ENCODE data around the gene HOXD13. TPM values are rescaled to one million over a fixed set of nuclear protein-coding genes. Genes with fewer than 3 reads are reported as not detected.
A peak's percentile ranks its signal among the peaks of the same experiment; 100 is the strongest.

HOXD13 gene
- total RNA-seq, 1 donor from 2014 or later, result not detected

DNA sequence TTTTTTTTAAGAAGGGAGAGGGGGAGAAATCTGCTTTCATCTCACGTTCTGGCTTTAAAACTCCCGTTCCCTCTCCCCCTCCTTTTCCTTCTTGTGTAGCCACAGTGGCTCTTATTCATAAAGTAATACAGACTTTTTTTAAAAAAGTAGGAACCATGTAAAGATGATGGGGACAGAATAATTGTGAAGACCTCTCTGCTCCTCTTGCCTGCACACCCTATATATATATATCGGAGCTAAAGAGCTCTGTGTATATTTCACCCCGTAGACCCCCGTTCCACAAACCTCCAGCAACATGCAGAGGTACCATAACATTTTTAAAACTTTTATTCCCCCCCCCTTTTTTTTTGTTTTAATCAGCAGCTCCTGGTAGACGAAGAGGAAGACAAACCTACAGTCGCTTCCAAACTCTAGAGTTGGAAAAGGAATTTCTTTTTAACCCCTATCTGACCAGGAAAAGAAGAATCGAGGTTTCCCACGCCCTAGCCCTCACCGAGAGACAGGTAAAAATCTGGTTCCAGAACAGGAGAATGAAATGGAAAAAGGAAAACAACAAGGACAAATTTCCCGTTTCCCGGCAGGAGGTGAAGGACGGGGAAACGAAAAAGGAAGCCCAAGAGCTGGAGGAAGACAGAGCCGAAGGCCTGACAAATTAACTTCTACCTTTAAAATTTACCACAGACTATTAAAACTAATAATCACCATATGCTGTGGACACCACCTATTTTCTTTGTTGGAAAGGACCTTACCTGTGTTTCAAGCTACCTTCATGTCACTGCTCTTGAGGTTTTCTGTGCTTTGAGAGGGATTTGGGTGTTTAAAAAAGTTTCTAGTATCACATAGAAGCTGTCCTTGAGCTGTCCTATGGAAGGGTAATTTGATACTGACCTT, 38.7 kb downstream of the HOXD13 start:
- DNase-seq (ENCODE audit: low read depth in 2 of 2), result peak in 1 of 2 donors; percentile 33

DNA sequence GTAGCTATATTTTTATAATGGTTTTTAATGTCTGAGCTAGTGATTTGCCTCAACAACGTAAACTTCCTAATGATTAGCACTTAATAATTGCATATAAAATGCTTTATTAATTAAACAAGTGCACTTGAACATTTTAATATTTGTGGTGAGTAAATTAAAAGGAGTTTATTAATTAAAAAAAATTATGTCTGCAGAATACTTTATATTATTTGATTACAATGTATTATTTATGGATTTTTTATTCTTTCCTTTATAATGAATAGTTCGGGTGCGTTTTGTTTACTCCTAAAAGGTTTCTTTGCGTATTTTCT, 39.3 kb downstream of the HOXD13 start:
- DNase-seq (ENCODE audit: low read depth in 2 of 2), result no peak

DNA sequence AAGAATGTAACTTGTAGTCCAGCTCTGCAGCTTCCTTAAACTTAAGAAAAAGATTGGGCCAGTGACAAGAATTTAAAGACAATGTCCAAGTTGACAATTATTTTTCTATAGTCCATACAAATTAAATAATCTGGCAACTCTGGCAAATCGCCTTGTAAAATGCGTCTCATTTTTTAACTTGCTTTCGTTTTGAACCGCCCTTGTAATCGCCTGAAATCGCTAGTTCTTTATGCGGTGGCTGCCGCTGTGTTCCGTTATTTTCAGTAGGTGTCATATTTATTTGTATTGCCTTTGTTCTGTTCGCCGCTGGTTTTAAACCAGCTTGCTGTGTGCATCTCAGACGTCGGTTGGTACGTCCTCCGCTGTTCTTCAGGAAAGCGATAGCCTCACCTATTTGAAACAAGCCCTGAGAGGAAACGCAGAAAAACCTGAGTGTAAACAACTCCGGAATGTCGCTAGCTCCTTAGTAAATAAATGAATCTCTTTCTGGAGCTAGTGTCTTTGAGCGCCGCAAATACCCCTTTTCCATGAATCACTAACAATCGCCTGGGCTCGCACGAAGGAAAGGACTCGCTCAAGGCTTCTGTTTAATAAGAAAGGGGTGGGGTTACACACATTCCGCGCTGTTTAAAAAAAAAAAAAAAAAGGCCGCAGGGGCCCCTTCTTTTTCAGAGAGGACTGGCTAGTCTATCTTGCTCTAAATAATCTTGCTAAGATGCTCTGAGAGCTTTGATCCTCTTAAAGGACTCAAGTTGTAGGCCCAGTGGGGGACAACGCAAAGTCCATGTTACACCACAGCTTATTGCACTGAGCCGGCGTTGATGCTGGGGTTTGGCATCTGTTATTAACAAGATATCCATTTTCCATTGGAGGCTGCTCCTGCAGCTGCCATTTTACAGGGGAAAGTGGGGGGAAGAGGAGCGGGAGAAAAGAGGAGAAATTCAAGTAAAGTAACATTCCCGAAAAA, 40.0 kb downstream of the HOXD13 start:
- DNase-seq (ENCODE audit: low read depth in 2 of 2), result peak in 1 of 2 donors; percentile 79

DNA sequence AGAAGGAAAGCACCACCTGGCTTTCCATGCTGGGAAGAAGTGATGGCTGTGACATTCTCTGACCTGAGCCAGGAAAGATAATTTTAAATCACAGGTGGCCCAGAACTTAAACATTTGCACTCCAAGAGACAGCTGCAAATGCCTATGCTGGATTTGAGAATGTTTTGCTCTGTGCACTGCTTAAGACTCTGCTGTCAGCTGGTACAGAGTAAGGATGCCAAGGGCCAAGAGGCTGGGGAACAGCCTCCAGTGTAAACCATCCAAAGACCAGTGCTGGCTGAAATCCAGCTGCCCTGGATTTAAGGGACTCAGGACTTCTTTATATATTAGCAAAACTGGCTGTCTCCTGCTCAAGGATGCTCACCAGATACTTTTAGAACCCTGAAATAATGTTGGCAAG, 40.9 kb downstream of the HOXD13 start:
- peak in 1 of 2 donors; percentile 48 for DNase-seq (ENCODE audit: low read depth in 2 of 2)

DNA sequence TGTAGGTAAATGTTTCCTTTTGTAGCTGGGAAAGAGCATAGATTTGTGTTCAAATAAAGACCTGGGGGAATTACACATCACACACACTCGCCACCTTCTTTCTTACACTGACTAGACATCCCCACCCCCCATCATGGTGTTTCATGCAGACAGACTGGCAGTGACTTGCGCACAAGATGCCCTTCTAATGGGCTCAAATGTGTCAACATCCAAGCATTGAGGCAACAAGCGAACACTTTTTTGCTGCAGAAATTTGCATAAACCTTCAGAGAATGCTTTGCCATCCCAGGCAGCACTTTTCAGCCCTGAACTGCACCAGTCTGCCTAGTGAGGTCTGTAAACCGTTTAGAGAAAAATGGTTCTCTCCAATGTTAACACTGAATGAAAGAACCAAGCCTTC, 41.5 kb downstream of the HOXD13 start:
- peak in 1 of 2 donors; percentile 28 for DNase-seq (ENCODE audit: low read depth in 2 of 2)

DNA sequence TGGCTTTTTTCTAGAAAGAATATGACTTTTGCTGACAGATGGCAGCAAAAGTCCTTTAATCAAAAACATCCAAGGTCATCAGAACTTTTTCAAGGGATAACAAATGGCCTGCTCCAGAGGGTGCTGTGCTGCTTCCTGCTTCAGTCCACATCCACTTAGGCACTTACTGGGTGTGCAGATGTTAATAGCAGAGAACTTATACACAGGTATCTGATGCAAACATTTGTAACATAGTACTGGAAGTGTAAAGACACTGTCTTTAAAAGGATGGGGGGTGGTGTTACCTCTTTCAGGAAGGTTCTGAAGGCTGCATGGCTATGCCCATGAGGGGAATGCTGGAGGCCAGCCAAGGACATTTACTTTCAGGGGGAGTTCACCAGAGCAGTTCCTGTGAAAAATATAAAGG, 42.5 kb downstream of the HOXD13 start:
- peak in 1 of 2 donors; percentile 69 for DNase-seq (ENCODE audit: low read depth in 2 of 2)

DNA sequence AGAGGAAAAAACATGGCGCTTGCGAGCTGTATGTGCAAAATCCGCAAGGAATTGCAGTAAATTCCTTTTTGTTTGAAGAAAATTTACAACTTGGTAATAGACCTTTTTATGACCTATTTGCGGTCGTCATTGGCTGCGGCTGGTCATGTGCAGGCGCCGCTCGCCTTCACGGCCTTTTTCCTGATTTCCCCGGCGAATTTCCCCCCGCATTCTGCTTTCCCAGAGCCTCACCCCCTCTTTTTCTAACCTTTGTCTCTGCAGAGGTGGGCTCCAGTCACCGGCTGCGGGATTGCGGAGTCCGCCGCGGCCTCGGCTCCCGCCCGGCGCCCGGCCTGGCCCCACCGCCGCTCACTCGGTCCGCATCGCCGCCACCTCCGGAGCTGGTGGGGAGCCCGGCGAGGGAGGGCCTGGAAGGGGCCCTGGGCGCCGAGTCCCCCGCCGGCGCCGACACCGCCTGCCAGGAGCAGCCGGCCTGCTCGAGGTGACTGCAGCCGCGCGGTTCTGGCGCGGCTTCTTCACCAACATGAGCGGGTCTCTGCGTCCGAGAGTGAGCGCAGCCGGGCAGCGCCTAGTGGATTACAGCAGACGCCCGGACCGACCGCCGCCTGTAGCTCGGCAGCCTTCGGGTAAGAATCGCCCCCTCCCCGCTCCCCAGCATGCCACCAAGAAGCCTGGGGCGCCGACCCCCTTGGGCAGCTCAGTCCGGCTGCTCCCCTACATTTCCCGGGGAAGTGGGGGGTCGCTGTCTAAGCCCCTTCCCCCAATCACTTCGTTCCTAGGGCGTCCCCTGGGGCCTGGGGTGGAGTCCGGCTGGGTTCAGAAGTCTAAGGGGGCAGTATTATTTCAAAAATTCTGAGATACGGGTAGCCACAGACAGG, 44.1 kb downstream of the HOXD13 start:
- DNase-seq (ENCODE audit: low read depth in 2 of 2), result peak in 1 of 2 donors; percentile 87

DNA sequence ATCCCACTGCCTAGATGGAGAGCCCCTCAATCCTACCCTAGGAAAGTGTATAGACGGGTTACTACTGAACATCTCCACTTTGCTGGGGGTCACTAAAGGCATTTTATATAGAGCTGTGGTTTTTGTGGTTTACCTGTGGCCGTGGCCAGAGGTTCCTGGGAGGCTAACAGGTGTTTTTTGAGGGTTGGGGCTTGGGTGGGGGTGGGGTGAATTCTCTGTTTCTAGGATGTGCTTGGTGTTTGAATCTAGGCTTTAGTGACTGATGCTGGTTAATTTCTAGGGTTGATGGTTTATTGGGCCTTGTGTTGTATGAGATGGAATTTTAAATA, 44.7 kb downstream of the HOXD13 start:
- peak in 1 of 2 donors; percentile 19 for DNase-seq (ENCODE audit: low read depth in 2 of 2)

DNA sequence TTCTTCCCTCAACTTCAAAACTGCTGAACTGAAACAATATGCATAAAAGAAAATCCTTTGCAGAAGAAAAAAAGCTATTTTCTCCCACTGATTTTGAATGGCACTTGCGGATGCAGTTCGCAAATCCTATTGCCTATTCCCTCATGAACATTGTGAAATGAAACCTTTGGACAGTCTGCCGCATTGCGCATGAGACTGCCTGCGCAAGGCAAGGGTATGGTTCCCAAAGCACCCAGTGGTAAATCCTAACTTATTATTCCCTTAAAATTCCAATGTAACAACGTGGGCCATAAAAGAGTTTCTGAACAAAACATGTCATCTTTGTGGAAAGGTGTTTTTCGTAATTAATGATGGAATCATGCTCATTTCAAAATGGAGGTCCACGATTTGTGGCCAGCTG, 45.4 kb downstream of the HOXD13 start:
- DNase-seq (ENCODE audit: low read depth in 2 of 2), result peak in 1 of 2 donors; percentile 45

DNA sequence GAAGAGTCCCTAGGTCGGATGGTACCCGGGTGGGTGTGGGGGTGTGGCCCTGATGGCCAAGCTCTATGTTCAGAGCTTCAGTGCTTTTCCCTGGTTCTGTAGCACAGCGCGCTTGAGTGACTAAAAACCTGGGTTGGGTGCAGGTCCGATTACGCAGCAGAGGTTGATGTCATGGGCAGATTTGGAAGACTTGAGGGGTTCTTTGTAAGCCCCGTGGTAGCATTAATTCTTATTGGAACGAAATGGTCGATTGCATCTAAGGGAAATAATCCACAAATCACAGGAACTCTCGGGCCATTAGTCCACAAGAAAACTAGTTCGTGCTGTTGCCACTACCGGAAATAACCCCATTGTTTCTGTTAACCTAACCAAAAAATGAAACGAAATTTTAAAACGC, 46.0 kb downstream of the HOXD13 start:
- DNase-seq (ENCODE audit: low read depth in 2 of 2), result peak in 1 of 2 donors; percentile 69

DNA sequence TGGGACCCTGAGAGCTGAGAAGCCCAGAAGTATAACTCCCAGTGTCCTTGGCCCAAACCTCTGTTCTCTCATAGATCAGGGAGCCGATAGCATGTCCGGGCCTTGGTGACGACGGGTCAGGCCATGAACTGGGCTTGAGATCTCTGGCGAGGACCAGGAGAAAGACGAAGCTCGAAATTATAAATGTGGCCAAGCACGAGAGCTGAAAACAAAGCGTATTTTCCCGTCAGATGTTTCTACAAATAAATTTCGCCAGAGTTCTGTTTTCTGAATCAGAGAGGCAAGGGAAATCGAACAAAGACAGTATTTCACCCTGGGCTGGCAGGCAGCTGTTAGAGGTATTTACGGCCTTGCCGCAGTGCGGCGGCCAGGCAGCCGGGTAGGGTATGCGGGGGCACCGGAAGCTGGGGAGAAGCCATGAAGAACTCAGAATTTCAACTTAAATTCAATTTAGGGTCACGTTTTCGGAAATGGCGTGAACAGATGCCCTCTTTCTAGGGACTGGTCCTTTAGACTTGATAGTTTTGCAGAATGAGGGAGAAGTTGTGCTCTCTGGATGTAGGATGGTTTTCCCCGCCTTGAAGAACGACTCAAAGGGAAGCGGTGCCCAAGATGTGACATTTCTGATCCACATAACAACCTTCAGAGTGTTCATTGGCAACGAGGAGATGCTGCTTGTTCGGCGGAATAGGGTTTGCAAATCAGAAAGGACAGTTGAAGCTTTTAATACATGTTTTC, 46.6 kb downstream of the HOXD13 start:
- DNase-seq (ENCODE audit: low read depth in 2 of 2), result peak in 1 of 2 donors; percentile 60

DNA sequence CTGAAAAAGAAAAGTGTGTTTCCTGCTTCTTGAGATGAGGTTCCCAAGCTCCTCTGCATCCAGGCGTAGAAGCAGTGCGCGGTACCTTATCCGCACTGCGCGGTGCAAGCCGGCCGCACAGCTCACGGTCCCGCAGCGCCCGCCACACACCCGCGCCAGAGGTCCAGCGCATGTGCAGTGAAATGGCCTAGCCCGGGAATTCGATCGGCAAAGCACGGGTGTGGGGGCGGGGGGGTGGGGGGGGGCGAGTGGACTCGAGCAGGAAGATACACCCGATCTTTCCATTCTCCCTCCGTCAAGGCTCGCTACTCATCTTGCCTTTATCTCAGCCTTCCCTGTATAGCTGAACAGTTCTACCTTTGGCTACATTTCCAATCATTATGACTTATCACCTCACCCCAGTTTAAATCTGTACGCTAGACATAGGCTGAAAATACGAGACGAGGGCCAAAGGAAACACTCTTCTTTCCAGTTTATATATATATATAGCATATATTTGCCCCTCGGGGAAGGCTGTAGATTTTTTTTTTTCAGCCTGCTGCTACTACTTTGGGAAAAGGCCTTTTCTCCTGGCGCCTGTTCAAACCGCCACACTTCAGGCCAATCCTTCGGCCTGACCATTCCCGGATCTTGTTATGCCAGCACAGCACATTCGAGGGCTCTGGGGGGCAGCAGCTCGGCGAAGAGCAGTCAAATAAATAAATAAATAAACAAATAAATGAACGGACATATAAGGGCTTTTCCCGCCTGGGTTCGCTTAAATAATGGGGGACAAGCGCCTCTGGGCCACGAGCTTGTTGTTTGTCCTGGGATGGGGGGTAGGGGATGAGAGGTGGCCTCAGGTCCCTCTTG, 47.4 kb downstream of the HOXD13 start:
- peak in 1 of 2 donors; percentile 65 for DNase-seq (ENCODE audit: low read depth in 2 of 2)

DNA sequence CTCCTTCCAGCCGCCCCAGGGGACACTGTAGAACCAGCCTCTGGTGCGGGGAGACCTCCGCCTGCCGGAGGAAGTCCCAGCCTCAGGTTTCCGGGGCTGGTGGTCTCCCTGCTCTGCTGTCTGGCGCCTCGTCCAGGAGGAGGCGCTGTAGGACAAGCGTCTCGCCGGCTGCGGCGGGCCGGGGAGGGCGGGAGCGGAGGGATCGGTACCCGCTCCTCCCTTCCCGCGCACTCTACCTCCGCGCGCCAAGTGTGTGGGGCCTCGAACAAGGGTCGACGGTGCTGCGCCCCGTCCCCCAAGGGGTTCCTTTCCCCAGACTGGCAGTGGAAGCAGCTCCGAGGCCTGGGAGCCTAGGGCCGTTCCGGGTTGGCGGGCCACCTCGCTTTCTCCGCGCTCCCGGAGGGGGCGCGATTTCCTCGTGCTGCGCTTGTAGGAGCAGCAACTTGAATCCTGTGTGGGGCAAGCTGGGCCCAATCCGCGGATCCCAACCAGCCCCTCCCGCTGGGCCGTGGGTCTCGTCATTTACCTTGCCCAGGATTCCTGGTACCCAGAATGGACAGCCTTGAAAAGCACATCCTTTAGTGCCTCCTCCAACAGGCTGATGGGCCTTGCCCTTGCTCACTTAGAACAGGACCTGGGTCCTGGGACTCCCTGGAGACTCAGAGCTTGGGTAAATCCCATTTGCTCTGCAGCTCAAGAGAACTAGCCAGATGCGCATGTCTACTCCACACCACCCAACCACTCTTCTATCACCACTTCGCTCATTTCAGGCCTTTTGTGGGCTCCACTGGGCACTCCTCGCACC, 48.2 kb downstream of the HOXD13 start:
- peak in 1 of 2 donors; percentile 87 for DNase-seq (ENCODE audit: low read depth in 2 of 2)

DNA sequence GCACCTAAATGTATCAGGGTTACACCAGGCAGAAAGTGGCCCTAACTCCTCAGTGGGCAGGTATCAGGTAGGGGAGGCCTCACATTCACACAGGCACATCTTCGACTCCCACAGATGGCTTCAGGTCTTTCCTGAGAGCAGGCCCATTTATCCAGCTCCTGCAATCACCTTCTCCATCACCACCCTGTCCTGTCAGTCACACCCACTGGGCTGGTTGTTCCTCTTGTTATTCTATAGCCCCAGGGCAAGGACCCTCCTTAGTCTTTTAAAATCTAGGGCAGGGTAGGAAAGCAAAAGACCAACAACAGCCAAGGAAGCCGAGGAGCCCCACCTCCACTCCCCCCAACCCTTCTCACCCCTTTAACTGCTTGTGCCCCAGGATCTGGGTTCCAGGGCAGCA, 49.8 kb downstream of the HOXD13 start:
- DNase-seq (ENCODE audit: low read depth in 2 of 2), result no peak

Other genes with a start within 250 kb of the HOXD13 start
- gene LNPK, start 90.5 kb upstream of the HOXD13 start, total RNA-seq, result 4.2 and 5.7 TPM in 2 replicates
- gene EVX2, start 8.8 kb upstream of the HOXD13 start, total RNA-seq, result not detected in 2 replicates
- gene HOXD12, start 7.1 kb downstream of the HOXD13 start, total RNA-seq, result not detected in 2 replicates
- gene HOXD11, start 14.6 kb downstream of the HOXD13 start, total RNA-seq, result not detected in 2 replicates
- gene HOXD10, start 24.1 kb downstream of the HOXD13 start, total RNA-seq, result 7.8 and 9.9 TPM in 2 replicates
- 16.8 and 18.6 TPM in 2 replicates for gene HOXD9, start 30.0 kb downstream of the HOXD13 start, total RNA-seq
- gene HOXD8, start 37.0 kb downstream of the HOXD13 start, total RNA-seq, result 17.2 and 20.9 TPM in 2 replicates
- gene HOXD4, start 58.8 kb downstream of the HOXD13 start, total RNA-seq, result 2.3 and 2.5 TPM in 2 replicates
- 5.6 and 7.2 TPM in 2 replicates for gene HOXD3, start 64.6 kb downstream of the HOXD13 start, total RNA-seq
- gene HOXD1, start 95.9 kb downstream of the HOXD13 start, total RNA-seq, result 4.6 and 8.2 TPM in 2 replicates
- gene MTX2, start 176.7 kb downstream of the HOXD13 start, total RNA-seq, result 23.2 and 26.8 TPM in 2 replicates